Immature natural killer cell (primary cell): Measurements from ENCODE around the gene LOX. TPM values are rescaled to one million over a fixed set of nuclear protein-coding genes. Genes with fewer than 3 reads are reported as not detected.

Experiments
- DNase-seq, 3 donors: peaks; one replicate each; pipeline ENCODE4 v3.0.0; 2022; ENCODE audit warnings: mixed read lengths in 1 of 3
- H3K27ac Mint-ChIP-seq, 6 donors: one replicate each; pipeline ENCODE4 v1.8.0; 2020; ENCODE audit warnings: mixed read lengths in 6 of 6, mild to moderate bottlenecking in 5 of 6, inconsistent platforms in 4 of 6, moderate library complexity in 3 of 6
- H3K27me3 Mint-ChIP-seq, 3 donors: one replicate each; pipeline ENCODE4 v1.8.0; 2020 to 2021; ENCODE audit warnings: low read depth in 3 of 3, mild to moderate bottlenecking in 3 of 3, mixed read lengths in 3 of 3, moderate library complexity in 3 of 3, inconsistent platforms in 1 of 3
- H3K36me3 Mint-ChIP-seq, 3 donors: one replicate each; pipeline ENCODE4 v1.8.0; 2020; ENCODE audit warnings: mixed read lengths in 3 of 3, inconsistent platforms in 2 of 3, mild to moderate bottlenecking in 2 of 3
- H3K4me1 Mint-ChIP-seq, 2 donors: one replicate each; pipeline ENCODE4 v1.8.0; 2020; ENCODE audit warnings: inconsistent platforms in 2 of 2, mild to moderate bottlenecking in 2 of 2, mixed read lengths in 2 of 2, moderate library complexity in 1 of 2
- H3K4me3 Mint-ChIP-seq, 5 donors: one replicate each; pipeline ENCODE4 v1.8.0; 2020; ENCODE audit warnings: mild to moderate bottlenecking in 5 of 5, mixed read lengths in 5 of 5, inconsistent platforms in 3 of 5, moderate library complexity in 3 of 5
- H3K9me3 Mint-ChIP-seq, 6 donors: one replicate each; pipeline ENCODE4 v1.8.0; 2020; ENCODE audit warnings: mild to moderate bottlenecking in 6 of 6, mixed read lengths in 6 of 6, inconsistent platforms in 4 of 6, moderate library complexity in 3 of 6
- polyA plus RNA-seq, 3 donors: library from polyadenylated mRNA; unstranded; fragments of 300-500 nt; fragmentation: Illumina TruSeq; gene quantifications; one replicate each; pipeline ENCODE4 v1.2.3, GENCODE V29; 2021

Gene LOX
- polyA plus RNA-seq, 3 donors from 2014 or later = not detected

DNA sequence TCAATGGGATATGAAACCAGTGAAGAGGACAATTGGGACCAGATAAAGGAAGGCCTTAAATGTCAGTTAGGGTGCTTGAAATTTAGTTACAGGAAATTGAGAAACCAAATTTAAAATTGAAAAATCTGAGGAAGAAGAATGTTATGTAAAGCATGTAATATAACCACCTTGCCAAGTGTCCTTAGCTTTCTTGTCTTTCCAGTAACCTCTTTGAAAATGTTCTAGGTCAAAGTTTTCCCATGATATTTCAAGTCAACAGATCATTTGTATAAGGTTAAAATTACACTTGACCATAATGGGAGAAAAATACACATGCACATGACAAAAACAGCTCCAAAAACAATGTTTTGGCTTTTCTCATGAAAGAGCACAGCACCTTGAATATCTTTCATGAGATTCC is 21.1 kb downstream of the LOX start:
- no peak for DNase-seq

GRCh38 chr5:122054266-122054665 is 23.8 kb downstream of the LOX start:
- no peak for DNase-seq
- Mint-ChIP-seq H3K9me3 (peaks cover 0 to 5% (median 0%) of the 10 kb centered on the region in 6 donors), H3K4me1 (peaks cover 0 to 5% of the 10 kb centered on the region in 2 donors), H3K27me3 (no peaks in the 10 kb centered on the region), H3K4me3 (no peak overlapping the region), H3K36me3 (peaks cover 8 to 30% (median 22%) of the 10 kb centered on the region in 3 donors), H3K27ac (no peak overlapping the region)

More for the DNA sequence above, 21.1 kb downstream of the LOX start:
- no peak overlapping the region for H3K4me3 Mint-ChIP-seq
- H3K9me3 Mint-ChIP-seq = peaks cover 0 to 2% (median 0%) of the 10 kb centered on the region in 6 donors
- H3K36me3 Mint-ChIP-seq = peaks cover 8 to 18% (median 15%) of the 10 kb centered on the region in 3 donors
- no peaks in the 10 kb centered on the region for H3K27me3 Mint-ChIP-seq
- H3K4me1 Mint-ChIP-seq = peaks cover 0 to 5% of the 10 kb centered on the region in 2 donors
- H3K27ac Mint-ChIP-seq = no peak overlapping the region

DNA sequence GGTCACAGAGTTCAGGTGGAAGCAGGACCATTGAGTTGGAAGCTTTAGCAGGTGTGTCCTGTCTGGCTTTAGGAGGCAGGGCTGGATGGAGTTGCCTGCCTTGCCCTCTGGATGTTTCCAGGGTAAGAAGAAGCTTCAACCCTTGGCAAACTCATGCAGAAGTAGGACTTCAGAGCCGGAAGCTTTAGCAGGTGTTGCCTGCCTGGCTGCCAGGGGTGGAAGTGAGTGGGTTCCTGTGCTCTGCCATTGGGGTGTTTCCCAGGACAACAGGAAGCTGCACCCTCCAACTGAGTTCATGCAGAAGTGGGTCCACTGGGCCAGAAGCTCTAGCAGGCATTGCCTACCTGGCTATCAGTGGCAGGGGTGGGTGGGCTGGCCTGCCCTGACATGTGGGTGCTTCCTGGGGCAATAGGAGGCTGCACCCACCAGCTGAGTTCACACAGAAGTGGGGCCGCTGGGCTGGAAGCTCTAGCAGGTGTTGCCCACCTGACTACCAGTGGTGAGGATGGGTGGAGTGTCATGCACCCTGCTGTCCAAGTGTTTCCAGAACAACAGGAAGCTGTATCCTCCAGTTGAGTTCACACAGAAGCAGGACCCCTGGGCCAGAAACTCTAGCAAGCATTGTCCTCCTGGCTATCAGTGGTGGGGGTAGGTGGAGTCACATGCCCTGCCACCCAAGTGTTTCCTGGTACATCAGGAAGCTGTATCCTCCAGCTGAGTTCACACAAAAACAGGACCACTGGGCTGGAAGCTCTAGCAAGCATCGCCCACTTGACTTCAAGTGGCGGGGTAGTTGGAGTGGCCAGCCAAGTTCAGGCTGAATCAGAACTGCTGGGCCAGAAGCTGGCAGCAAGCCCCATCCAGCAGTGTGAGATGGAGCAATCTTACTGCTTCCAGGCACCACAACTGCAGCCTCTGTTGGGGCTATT is 24.6 kb downstream of the LOX start:
- Mint-ChIP-seq H3K27me3 (no peaks in the 10 kb centered on the region), H3K4me3 (no peak overlapping the region), H3K27ac (no peak overlapping the region), H3K4me1 (peaks cover 0 to 5% of the 10 kb centered on the region in 2 donors), H3K9me3 (peaks cover 0 to 6% (median 0%) of the 10 kb centered on the region in 6 donors), H3K36me3 (peaks cover 8 to 38% (median 29%) of the 10 kb centered on the region in 3 donors)
- DNase-seq = no peak

DNA sequence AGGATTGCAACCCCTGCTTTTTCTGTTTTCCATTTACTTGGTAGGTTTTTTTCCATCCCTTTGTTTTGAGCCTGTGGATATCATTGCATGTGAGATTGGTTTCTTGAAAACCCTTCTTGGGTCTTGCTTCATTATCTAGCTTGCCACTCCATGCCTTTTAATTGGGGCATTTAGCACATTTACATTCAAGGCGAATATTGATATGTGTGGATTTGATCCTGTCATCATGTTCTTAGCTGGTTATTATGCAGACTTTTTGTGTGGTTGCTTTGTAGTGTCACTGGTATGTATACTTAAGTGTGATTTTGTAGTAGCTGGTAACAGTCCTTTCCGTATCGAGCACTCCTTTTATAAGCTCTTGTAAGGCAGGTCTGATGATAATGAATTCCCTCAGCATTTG is 26.5 kb downstream of the LOX start:
- Mint-ChIP-seq H3K27me3 (no peaks in the 10 kb centered on the region), H3K4me1 (peaks cover 0 to 5% of the 10 kb centered on the region in 2 donors), H3K4me3 (no peak overlapping the region), H3K9me3 (peaks cover 0 to 6% (median 0%) of the 10 kb centered on the region in 6 donors), H3K36me3 (peaks cover 8 to 32% (median 29%) of the 10 kb centered on the region in 3 donors), H3K27ac (no peak overlapping the region)
- no peak for DNase-seq

DNA sequence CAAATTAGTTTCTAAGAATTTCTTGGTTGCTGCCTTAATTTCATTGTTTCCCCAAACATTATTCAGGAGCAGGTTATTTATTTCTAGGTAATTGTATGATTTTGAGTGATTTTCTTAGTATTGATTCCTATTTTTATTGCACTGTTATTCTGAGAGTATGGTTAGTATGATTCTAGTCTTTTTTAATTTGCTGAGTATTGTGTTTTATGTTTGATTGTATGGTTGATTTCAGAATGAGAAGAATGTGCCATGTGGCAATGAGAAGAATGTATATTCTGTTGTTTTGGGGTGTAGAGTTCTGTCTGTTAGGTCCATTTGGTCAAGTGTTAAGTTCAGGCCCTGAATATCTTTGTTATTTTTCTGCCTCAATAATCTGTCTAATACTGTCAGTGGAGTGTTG is 27.1 kb downstream of the LOX start:
- Mint-ChIP-seq H3K4me1 (peaks cover 0 to 5% of the 10 kb centered on the region in 2 donors), H3K36me3 (peaks cover 8 to 31% (median 29%) of the 10 kb centered on the region in 3 donors), H3K27me3 (no peaks in the 10 kb centered on the region), H3K27ac (no peak overlapping the region), H3K4me3 (no peak overlapping the region), H3K9me3 (peaks cover 0 to 6% (median 0%) of the 10 kb centered on the region in 6 donors)
- no peak for DNase-seq

- Mint-ChIP-seq H3K4me1 (no peaks in the 10 kb centered on the region), H3K9me3 (peaks cover 0 to 9% (median 0%) of the 10 kb centered on the region in 6 donors), H3K36me3 (peaks cover 8 to 27% (median 20%) of the 10 kb centered on the region in 3 donors), H3K27me3 (no peaks in the 10 kb centered on the region), H3K27ac (no peak overlapping the region), H3K4me3 (no peak overlapping the region)
- DNase-seq = no peak
Measured at GRCh38 chr5:122040636-122041302, 37.3 kb downstream of the LOX start.

DNA sequence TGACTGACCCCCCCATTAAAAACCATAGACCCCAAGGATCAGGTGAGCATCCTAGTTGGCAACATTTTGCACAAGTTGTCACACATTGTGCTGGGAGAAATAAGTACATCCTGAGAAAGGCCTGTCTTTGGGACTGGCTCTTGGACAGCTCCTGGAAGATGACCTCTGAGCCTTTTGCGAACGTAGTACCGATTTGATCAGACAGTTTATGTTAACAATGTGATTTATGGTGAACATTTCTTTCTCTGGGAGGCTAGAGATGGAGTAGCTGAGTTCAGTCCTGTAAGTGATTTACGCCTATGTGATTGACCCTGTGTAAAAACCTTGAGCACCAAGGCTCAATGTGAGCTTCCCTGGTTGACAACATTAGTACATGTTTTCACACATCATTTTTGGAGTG is 41.7 kb downstream of the LOX start:
- H3K27me3 Mint-ChIP-seq = no peaks in the 10 kb centered on the region
- H3K27ac Mint-ChIP-seq = no peak overlapping the region
- no peak for DNase-seq
- H3K4me3 Mint-ChIP-seq = no peak overlapping the region
- H3K36me3 Mint-ChIP-seq = peaks cover 0 to 24% (median 6%) of the 10 kb centered on the region in 3 donors
- H3K9me3 Mint-ChIP-seq = no peaks in the 10 kb centered on the region
- H3K4me1 Mint-ChIP-seq = no peaks in the 10 kb centered on the region

GRCh38 chr5:122035913-122036312 is 42.1 kb downstream of the LOX start:
- Mint-ChIP-seq H3K27ac (no peak overlapping the region), H3K4me3 (no peak overlapping the region), H3K9me3 (no peaks in the 10 kb centered on the region), H3K36me3 (peaks cover 3 to 26% (median 10%) of the 10 kb centered on the region in 3 donors), H3K27me3 (no peaks in the 10 kb centered on the region), H3K4me1 (no peaks in the 10 kb centered on the region)
- DNase-seq = no peak

GRCh38 chr5:122031836-122032235 is 46.2 kb downstream of the LOX start:
- no peak for DNase-seq
- H3K27me3 Mint-ChIP-seq = no peaks in the 10 kb centered on the region
- no peaks in the 10 kb centered on the region for H3K9me3 Mint-ChIP-seq
- H3K27ac Mint-ChIP-seq = no peak overlapping the region
- peaks cover 9 to 31% (median 29%) of the 10 kb centered on the region in 3 donors for H3K36me3 Mint-ChIP-seq
- no peaks in the 10 kb centered on the region for H3K4me1 Mint-ChIP-seq
- no peak overlapping the region for H3K4me3 Mint-ChIP-seq

DNA sequence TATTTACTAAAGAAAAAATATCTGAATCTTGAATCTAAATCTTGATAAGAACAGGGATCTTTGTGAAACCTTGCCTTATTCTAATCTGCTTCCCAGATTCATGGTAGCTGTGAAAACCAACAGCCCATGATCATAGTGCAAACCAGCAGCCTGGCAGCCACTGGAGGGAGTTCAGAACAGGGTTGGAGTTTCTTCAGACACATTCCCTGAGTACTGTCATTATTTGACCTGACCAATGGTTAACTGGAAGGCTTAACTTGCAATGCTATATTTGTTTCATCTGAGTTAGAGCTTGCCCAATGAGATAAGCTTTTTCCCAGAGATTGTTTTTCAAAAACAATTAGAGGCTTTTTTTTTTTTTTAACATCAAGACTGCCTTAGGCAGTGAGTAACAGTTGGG is 47.8 kb downstream of the LOX start:
- no peaks in the 10 kb centered on the region for H3K9me3 Mint-ChIP-seq
- H3K27me3 Mint-ChIP-seq = no peaks in the 10 kb centered on the region
- no peak overlapping the region for H3K4me3 Mint-ChIP-seq
- DNase-seq = no peak
- no peak overlapping the region for H3K27ac Mint-ChIP-seq
- H3K36me3 Mint-ChIP-seq = peaks cover 9 to 43% (median 30%) of the 10 kb centered on the region in 3 donors
- H3K4me1 Mint-ChIP-seq = no peaks in the 10 kb centered on the region

- no peak overlapping the region for H3K27ac Mint-ChIP-seq
- H3K4me1 Mint-ChIP-seq = no peaks in the 10 kb centered on the region
- H3K4me3 Mint-ChIP-seq = no peak overlapping the region
- H3K36me3 Mint-ChIP-seq = peaks cover 9 to 43% (median 26%) of the 10 kb centered on the region in 3 donors
- H3K9me3 Mint-ChIP-seq = no peaks in the 10 kb centered on the region
- H3K27me3 Mint-ChIP-seq = no peaks in the 10 kb centered on the region
- DNase-seq = no peak
Measured at GRCh38 chr5:122029818-122030217, 48.2 kb downstream of the LOX start.

GRCh38 chr5:122022966-122023365 is 55.1 kb downstream of the LOX start:
- no peak for DNase-seq
- Mint-ChIP-seq H3K9me3 (no peaks in the 10 kb centered on the region), H3K36me3 (peaks cover 32 to 52% (median 41%) of the 10 kb centered on the region in 3 donors)

DNA sequence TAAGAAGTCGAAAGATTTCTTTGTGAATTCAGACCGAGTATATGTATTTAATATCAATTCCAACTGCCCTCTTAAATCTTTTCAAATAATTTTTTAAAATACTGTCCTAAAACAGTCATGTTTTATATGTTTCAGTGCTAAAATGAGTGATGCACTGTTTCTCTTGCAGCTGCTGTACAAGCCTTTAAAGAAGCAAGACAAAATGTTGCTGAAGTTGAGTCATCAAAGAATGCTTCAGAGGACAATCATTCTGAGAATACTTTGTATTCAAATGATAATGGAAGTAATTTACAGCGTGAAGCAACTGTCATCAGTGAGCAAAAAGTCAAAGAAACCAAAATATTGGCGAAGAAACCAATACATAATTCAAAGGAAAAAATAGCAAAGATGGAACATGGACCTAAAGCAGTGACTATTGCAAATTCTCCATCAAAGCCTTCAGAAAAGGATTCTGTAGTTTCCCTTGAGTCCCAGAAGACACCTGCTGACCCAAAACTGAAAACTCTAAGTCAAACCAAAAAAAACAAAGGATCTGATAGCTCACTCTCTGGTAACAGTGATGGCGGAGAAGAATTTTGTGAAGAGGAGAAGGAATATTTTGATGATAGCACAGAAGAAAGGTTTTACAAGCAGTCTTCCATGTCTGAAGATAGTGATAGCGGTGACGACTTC is 58.0 kb downstream of the LOX start:
- Mint-ChIP-seq H3K36me3 (peaks cover 32 to 34% (median 32%) of the 10 kb centered on the region in 3 donors), H3K27me3 (no peaks in the 10 kb centered on the region), H3K4me1 (peaks cover 0 to 2% of the 10 kb centered on the region in 2 donors), H3K9me3 (no peaks in the 10 kb centered on the region), H3K27ac (peak overlapping the region in 2 of 6 donors; percentile 31 to 36), H3K4me3 (no peak overlapping the region)
- no peak for DNase-seq

More at GRCh38 chr5:122022966-122023365, 55.1 kb downstream of the LOX start:
- no peaks in the 10 kb centered on the region for H3K27me3 Mint-ChIP-seq
- peaks cover 0 to 2% of the 10 kb centered on the region in 2 donors for H3K4me1 Mint-ChIP-seq
- H3K27ac Mint-ChIP-seq = no peak overlapping the region
- no peak overlapping the region for H3K4me3 Mint-ChIP-seq
